Keratinocyte (primary cell): Measurements from ENCODE around the gene NASP.

Experiments used
- CTCF ChIP-seq, 3 experiments: IDR thresholded peaks in 1 of 3; conservative IDR thresholded peaks in 1 of 3; optimal IDR thresholded peaks in 1 of 3; 2 replicates in 2 of 3; 3 replicates in 1 of 3; pipeline versions ENCODE3 to v1.5.1; 2011; ENCODE audit warnings: low read length in 3 of 3, mild to moderate bottlenecking in 3 of 3, moderate library complexity in 2 of 3, control low read depth in 1 of 3, inconsistent platforms in 1 of 3; ENCODE audit not compliant: insufficient read depth in 2 of 3; ENCODE audit errors: extremely low read depth in 1 of 3
- EZH2 ChIP-seq: IDR thresholded peaks from one replicate; pipeline ENCODE4 v1.6.1; 2012; ENCODE audit warnings: inconsistent platforms, mild to moderate bottlenecking, low read length, moderate library complexity

DNA sequence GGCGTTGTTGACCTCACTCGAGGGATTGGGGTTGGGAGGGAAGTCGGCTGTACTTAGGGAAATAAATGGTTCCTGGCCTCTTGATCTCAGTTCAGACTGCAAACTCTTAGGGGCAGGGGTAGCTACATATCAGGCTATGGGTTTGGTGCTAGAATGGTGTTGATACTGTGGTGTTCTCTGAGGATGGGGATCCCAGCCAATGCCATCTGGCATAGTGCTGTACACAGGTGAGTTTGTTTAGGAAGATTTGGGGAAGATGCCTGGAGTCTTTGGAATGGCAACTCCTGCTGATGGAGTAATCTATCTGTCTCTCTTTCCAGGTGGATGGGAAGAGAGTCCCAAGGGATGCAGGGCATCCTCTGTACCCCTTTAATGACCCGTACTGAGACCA is 14.3 kb upstream of the NASP start:
- no peak for TF ChIP-seq CTCF (optimal IDR thresholded peaks at IDR 0.05 in 1 of 3, IDR thresholded peaks at IDR 0.05 in 1 of 3, conservative IDR thresholded peaks at IDR 0.05 in 1 of 3; ENCODE audit: extremely low read depth in 1 of 3, insufficient read depth in 2 of 3, low read length in 3 of 3)
- no peak for TF ChIP-seq EZH2
